Effector memory CD8-positive, alpha-beta T cell (primary cell): ENCODE data around the gene PGM2.

Experiments
- ATAC-seq: fragments of 150-1000 bp; cut with Tn5 transposase; replicated peaks from 2 replicates; pipeline ENCODE4 v1.10.0; 2021; ENCODE audit warnings: mild to moderate bottlenecking, moderate library complexity
- DNase-seq, 3 experiments: peaks; one replicate each; pipeline ENCODE4 v3.0.0; 2021
- H3K27ac Mint-ChIP-seq, 2 donors: one replicate each; pipeline ENCODE4 v1.8.0; 2022; ENCODE audit warnings: mild to moderate bottlenecking in 2 of 2, mixed read lengths in 2 of 2, moderate library complexity in 2 of 2
- H3K27me3 Mint-ChIP-seq, 2 donors: one replicate each; pipeline ENCODE4 v1.8.0; 2022; ENCODE audit warnings: mixed read lengths in 2 of 2
- H3K36me3 Mint-ChIP-seq: one replicate; pipeline ENCODE4 v1.8.0; 2022; ENCODE audit warnings: mild to moderate bottlenecking, moderate library complexity, mixed read lengths; ENCODE audit not compliant: insufficient read depth
- H3K4me1 Mint-ChIP-seq, 2 donors: one replicate each; pipeline ENCODE4 v1.8.0; 2022; ENCODE audit warnings: low read depth in 2 of 2, mixed read lengths in 2 of 2
- H3K4me3 Mint-ChIP-seq, 2 donors: one replicate each; pipeline ENCODE4 v1.8.0; 2022; ENCODE audit warnings: mild to moderate bottlenecking in 2 of 2, mixed read lengths in 2 of 2, moderate library complexity in 2 of 2
- H3K9me3 Mint-ChIP-seq, 2 donors: one replicate each; pipeline ENCODE4 v1.8.0; 2022; ENCODE audit warnings: mixed read lengths in 2 of 2

PGM2 gene

GRCh38 chr4:37904824-37905223 lies 78.3 kb downstream of the PGM2 start:
- Mint-ChIP-seq H3K27ac (no peak overlapping the region), H3K4me3 (no peak overlapping the region), H3K36me3 (no peaks in the 10 kb centered on the region), H3K27me3 (no peaks in the 10 kb centered on the region), H3K9me3 (no peaks in the 10 kb centered on the region), H3K4me1 (peaks cover 24 to 44% of the 10 kb centered on the region in 2 donors)
- ATAC-seq (no peak), DNase-seq (no peak)

- no peaks in the 10 kb centered on the region for H3K27me3 Mint-ChIP-seq
- DNase-seq = no peak
- peaks cover 24 to 44% of the 10 kb centered on the region in 2 donors for H3K4me1 Mint-ChIP-seq
- no peaks in the 10 kb centered on the region for H3K36me3 Mint-ChIP-seq
- no peak overlapping the region for H3K27ac Mint-ChIP-seq
- no peaks in the 10 kb centered on the region for H3K9me3 Mint-ChIP-seq
- H3K4me3 Mint-ChIP-seq = no peak overlapping the region
- ATAC-seq = no peak
These were observed 79.2 kb downstream of the PGM2 start for GRCh38 chr4:37905533-37906169.

- DNase-seq (no peak), ATAC-seq (no peak)
- H3K9me3 Mint-ChIP-seq = no peaks in the 10 kb centered on the region
- H3K4me3 Mint-ChIP-seq = no peak overlapping the region
- peaks cover 24 to 42% of the 10 kb centered on the region in 2 donors for H3K4me1 Mint-ChIP-seq
- peak overlapping the region in 1 of 2 donors; percentile 7 for H3K27ac Mint-ChIP-seq
- no peaks in the 10 kb centered on the region for H3K27me3 Mint-ChIP-seq
- no peaks in the 10 kb centered on the region for H3K36me3 Mint-ChIP-seq
These were observed 82.2 kb downstream of the PGM2 start for GRCh38 chr4:37908488-37909331.

GRCh38 chr4:37909332-37910090 lies 83.0 kb downstream of the PGM2 start:
- ATAC-seq (no peak), DNase-seq (no peak)
- Mint-ChIP-seq H3K36me3 (no peaks in the 10 kb centered on the region), H3K9me3 (no peaks in the 10 kb centered on the region), H3K4me3 (no peak overlapping the region), H3K4me1 (peaks cover 22 to 42% of the 10 kb centered on the region in 2 donors), H3K27ac (no peak overlapping the region), H3K27me3 (no peaks in the 10 kb centered on the region)

GRCh38 chr4:37910091-37910486 lies 83.6 kb downstream of the PGM2 start:
- H3K36me3 Mint-ChIP-seq = no peaks in the 10 kb centered on the region
- peaks cover 22 to 42% of the 10 kb centered on the region in 2 donors for H3K4me1 Mint-ChIP-seq
- no peaks in the 10 kb centered on the region for H3K9me3 Mint-ChIP-seq
- no peak overlapping the region for H3K4me3 Mint-ChIP-seq
- DNase-seq = no peak
- ATAC-seq = no peak
- H3K27ac Mint-ChIP-seq = no peak overlapping the region
- no peaks in the 10 kb centered on the region for H3K27me3 Mint-ChIP-seq
